KG1 (cell line): ENCODE measurements around the gene NDUFB10.

Experiments used
- DNase-seq: peaks from one replicate; lab custom pipeline; 2025; lab: John Stamatoyannopoulos, UW

The NDUFB10 gene

DNA sequence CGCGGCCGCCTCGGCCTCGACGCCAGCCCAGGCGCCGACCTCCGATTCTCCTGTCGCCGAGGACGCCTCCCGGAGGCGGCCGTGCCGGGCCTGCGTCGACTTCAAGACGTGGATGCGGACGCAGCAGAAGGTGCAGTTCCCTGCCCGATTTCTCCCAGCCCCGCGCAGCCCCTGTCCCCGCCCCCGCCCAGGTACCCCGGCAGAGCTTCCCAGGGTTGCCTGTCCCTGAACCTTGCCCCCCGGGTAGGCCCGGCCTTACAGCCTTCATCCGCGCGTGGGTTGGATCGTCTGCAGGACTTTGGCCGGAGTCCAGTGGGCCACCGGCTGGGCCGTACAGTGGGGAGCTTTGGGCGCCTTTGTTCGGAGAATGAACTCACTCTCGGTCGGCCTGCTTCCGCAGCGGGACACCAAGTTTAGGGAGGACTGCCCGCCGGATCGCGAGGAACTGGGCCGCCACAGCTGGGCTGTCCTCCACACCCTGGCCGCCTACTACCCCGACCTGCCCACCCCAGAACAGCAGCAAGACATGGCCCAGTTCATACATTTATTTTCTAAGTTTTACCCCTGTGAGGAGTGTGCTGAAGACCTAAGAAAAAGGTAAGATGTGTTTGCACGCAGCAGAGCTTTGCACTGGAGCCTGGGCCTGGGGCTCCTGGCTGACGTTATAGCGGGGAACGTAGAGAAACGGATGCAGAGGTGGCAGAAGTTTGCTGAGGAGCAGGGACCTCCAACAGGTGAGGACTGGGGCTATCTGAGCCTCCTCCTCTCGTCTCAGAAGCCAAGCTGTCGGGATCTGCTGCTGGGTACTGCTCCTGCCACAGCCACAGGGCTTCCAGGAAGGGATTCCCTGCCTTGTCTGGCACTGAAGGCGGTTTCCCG is 25.2 kb downstream of the NDUFB10 start:
- DNase-seq: no peak

GRCh38 chr16:1985466-1986150 is 26.3 kb downstream of the NDUFB10 start:
- DNase-seq: no peak

- DNase-seq: no peak
These were observed 27.9 kb downstream of the NDUFB10 start for GRCh38 chr16:1987198-1987597.

DNA sequence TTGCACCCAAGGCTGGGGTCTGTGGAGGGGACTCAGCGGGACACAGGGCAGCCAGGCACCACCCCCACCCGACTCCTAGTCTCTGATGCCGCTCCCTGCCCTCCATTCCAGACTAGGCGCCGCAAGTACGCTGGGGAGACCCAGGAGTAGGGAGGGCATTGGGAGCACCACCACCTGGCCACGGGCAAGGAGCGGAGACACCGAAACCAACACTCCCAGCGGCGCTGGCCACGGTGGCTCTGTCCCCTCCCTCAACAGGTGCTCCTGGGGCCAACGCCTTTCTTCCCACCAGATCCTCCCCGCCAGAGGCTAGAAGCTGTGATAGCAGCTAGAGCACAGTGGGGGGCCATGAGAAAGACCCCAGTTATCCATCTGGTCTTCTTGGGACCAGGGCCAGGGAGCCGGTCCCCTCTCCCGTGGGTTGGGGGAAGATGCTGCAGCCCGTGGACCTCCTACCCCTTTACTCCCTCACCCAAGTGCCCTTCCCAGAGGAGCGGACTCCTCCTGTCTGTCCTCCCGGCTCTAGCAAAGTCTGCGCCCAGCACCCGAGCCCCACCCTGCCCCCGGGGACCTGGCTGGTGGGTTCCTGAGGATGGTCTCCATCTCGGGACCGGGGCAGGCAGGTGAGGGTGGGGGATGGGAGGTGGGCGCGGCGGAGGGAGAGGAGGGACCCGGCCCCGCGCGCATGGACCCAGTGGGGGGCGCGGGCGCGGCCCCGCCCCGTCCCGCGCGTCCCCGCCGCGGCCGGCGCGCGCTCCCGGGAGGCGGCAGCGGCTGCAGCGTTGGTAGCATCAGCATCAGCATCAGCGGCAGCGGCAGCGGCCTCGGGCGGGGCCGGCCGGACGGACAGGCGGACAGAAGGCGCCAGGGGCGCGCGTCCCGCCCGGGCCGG is 30.1 kb downstream of the NDUFB10 start, which contains the start of gene SYNGR3:
Gene SYNGR3, plus strand, starts transcription at position 762 of the 892 bp plus-strand sequence. CDS start 133 bp downstream, outside the sequence.
- DNase-seq: no peak

GRCh38 chr16:1990101-1990350 is 30.7 kb downstream of the NDUFB10 start:
- DNase-seq: no peak

DNA sequence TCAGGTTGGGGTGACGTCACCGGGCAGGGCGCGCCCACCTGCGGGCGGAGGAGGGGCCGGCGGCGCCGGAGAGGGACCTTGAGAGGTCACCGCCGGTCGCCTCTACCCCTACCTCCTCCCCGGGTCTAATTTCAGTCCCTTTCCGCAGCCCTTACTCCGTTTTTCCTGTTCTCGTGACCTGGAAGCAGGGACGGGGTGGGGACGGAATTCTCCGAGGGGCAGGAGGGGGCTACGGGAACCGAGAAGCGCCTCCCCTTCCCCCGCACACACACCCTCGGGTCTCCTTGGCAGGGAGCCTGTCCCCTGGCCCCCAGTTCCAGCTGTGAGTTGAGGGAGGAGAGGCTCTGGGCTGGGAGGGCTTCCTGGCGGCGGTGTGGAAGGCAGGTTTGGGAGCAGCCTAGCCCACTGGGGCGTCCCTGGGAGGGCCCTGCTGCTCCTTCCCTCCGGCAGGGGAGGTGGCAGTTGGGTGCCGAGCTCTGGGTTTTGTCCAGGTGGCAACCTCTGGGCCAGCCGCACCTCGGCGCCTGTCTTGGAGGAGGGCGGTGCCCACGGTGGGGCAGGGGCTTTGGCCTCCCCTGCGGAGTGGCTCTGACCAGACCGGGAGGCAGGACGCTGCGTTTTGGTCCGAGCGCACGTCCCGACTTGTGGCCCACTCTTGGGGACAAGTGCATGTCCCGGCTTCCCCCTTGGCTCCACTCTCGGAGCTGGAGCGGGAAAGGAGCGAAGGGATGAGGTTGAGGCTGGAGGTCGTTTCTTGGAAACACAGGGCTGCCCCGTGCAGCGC is 31.2 kb downstream of the NDUFB10 start:
- no peak for DNase-seq

DNA sequence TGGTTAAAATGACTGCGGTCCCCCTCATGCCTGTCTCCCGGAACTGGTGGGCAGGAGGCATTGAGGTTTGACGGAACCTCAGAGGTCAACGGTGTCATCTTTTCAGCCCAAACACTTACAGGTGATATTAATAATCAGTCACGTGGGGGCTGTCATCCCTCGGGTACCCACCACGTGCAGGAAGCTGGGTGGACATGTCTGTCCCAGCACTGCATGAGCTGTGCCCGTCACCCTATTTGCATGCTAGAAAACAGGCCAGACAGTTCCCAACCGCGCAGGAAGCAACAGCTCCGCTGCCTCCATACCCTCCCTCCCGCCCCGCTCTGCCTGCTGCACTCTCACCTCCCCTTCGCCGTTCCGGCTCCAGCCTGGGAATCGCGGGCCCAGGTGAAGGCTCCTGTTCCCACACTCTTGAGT is 31.8 kb downstream of the NDUFB10 start:
- no peak for DNase-seq

DNA sequence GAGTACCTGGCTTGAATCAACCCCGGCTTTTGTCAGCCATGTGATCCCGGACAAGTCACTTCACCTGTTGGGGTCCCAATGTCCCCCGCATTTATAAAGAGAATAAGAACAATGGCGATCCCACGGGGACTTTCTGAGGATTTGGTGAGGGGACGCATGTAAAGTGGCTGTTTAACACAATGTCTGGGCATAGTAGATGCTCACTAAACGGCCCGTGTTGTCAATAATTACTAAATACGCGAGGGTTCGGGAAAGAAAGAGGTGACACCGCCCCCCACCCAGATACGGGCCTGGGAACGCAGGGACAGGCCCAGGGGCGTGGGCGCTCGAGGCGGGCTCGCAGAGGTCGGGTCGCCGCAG is 32.2 kb downstream of the NDUFB10 start:
- no peak for DNase-seq

DNA sequence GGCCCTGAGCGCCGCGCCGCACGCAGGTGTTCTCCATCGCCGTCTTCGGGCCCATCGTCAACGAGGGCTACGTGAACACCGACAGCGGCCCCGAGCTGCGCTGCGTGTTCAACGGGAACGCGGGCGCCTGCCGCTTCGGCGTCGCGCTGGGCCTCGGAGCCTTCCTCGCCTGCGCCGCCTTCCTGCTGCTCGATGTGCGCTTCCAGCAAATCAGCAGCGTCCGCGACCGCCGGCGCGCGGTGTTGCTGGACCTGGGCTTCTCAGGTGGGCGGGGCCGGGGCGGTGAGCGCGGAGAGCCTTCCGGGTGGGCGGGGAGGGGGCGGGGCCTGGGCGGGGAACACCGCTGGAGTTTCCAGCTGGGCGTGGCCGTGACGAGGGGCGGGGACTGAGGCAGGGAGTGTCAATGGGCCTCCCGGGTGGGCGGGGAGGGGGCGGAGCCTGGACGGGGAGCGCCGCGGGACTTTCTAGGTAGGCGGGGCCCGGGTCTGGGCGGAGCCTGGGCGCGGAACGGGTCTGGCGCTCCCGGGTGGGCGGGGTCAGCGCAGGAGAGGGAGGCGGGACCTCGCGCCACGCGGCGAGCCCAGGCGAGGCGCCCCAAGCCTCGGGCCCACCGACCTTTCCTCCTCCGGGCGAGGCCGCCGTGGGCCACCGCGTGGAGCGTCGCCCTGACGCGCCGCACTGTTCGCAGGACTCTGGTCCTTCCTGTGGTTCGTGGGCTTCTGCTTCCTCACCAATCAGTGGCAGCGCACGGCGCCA is 32.8 kb downstream of the NDUFB10 start:
- DNase-seq: no peak

DNA sequence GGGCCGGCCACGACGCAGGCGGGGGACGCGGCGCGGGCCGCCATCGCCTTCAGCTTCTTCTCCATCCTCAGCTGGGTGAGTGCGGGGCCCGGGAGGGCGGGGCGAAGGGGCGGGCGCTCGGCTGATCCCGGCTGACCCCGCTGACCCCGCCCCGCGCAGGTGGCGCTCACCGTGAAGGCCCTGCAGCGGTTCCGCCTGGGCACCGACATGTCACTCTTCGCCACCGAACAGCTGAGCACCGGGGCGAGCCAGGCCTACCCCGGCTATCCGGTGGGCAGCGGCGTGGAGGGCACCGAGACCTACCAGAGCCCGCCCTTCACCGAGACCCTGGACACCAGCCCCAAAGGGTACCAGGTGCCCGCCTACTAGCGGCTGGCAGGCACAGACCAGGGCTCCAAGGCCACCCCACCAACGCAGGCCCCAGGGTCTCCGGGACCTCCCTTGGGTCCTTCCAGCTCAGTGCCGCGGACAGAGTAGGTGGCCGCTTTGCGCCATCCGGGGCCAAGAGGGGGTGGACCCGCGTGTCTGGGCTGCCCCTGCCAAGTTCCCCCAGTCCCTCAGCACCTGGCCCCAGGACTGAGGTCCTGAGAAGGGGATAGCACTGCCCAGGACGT is 33.5 kb downstream of the NDUFB10 start:
- DNase-seq: no peak

GRCh38 chr16:1993731-1994131 is 34.4 kb downstream of the NDUFB10 start:
- no peak for DNase-seq

DNA sequence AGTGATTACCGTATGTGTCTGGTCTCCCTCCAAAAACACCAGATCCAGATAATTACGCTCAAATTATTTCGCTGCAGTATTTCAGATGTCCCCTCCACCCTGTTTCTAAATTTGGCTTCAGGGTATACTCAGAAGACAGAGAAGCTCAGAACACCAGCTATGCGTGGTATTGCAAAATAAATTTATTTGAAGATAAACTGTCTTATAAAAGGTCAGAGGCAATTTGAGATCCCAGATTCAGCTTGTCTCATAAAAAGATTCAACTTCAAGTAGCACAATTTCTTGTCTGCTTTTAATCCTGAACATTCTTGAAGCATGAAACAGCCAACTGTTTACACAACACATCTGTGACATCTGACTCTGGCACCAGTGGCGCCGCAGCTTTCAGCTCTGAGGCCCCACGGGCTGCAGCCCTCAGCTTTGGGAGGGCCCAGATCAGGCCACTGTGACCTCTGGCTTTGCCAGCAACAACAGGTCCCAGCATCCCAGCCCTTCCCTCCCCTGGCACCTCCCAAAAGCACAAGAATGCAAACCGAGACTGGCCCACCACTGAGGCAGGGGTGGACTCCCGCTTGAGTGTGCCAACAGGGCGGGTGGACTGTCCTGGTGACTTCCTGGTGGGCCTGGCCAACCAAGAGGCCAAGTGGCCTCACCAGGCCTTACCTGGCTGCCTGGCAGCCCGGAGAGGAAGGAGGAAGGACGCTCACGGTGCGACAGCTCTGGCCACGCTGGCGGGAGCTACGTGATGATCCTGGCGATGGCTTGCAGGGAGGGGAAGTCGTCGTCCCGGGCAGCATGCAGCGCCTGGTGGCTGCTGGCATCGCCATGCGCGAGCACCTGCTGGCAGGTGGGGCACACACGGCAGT is 38.4 kb downstream of the NDUFB10 start:
- DNase-seq: no peak

- DNase-seq: no peak
These were observed 39.1 kb downstream of the NDUFB10 start for GRCh38 chr16:1998360-1998835.

DNA sequence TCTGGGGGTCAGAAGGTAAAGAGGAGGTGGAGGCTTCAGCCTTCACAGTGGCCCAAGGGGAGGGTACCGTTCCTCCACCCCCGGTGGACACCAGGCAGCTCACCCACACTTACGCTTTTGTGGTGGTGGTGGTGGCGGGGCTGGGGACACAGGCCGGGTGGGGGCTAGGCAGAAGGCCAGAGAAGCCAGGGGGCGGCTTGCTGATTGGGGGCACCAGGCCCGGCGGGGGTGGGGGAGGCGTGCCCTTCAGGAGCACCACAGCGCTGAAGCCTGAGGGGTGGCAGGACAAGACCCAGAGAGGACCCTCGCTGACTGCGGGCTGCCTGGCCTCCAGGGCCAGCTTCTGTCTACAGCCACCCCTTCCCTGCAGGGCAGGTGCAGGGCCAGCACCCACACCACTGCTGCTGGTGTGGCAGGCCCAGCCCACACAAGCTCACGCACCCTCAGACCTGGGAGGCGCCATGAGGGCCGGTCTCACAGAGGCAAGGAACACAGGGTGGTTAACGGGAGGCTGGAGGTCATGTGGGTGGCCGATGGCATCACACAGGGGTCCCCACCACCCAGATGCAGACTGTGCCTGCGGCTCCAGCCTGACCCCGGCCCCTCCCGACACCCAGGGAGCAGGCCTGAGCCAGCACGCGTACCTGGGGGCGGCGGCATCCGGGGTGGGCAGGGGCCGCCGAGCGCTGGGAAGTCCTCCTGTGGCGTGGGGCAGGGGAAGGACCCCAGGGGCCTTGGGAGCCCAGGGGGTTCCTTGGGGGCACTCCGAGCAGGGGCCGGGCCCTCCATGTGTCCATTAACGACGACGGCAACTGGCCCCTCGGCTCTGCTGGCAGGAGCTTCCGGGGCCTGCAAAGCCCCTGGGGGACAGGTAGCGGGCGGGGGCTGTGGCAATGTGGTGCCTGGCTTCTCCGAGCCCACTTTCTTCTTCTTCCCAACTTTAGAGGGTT is 39.8 kb downstream of the NDUFB10 start:
- no peak for DNase-seq

GRCh38 chr16:1999866-2000514 is 40.7 kb downstream of the NDUFB10 start:
- no peak for DNase-seq

GRCh38 chr16:2001035-2001434 is 41.7 kb downstream of the NDUFB10 start:
- DNase-seq: no peak

DNA sequence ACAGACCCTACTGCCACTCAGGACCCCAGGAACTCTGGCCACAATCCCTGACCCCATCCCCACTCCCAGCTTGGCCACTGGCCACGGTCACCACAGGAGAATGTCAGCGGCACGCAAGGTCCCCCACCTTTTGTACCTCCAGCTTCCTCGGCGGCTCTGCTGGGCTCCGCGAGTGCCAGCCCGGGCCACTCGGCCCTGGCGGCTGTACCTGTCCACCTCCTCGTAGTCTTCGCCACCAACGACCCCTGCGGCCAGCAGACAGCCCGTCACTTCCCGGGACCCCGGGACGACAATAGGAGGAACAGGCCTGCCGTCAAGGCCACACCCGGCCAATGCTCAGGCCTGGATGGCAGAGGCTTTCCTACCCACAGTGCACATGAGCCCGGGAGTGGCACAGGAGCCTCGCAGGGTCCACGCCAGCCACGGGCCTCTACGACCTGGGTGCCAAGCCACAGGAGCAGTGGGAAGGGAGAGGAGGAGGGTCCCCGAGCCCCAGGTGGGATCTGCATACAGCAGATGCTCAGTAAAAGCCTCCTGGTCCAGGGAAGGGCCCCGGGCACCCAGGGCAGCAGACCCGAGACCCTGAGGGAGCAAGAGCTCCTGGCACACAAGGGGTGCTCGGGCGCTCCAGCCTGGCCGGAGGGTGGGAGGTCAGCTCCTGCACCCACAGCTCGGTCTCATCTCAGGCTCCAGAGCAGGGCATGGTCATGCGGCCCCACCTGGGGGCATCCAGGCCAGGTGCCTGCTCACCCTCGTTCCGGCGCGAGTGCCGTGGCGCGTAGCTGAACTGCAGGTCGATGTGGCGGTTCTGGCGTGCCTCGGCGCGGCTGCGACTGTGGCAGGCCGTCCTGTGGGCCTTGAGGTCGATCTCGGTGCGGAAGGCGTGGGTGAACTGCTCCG is 42.4 kb downstream of the NDUFB10 start:
- no peak for DNase-seq
